ENCODE data around the gene LRIG1.

LRIG1 gene

GRCh38 chr3:66398228-66399025 is 102.4 kb downstream of the LRIG1 start:
- Histone ChIP-seq H3K27me3 (replicated peaks; ENCODE audit: control insufficient read depth, insufficient read depth, low read length, poor library complexity, severe bottlenecking) (no peaks in the 10 kb centered on the region), H3K4me1 (ENCODE audit: control insufficient read depth, insufficient read depth, low read length, poor library complexity, severe bottlenecking) (peaks cover 8% of the 10 kb centered on the region), H3K36me3 (ENCODE audit: control insufficient read depth, insufficient read depth, low read length) (peaks cover 47% of the 10 kb centered on the region), H3K27ac (ENCODE audit: insufficient read depth, low read length, poor library complexity, severe bottlenecking) (no peak overlapping the region), H3K9me3 (ENCODE audit: control insufficient read depth, low read length) (no peaks in the 10 kb centered on the region), H3K4me3 (ENCODE audit: insufficient read depth, low read depth, low read length, poor library complexity, severe bottlenecking) (no peak overlapping the region)
- no peak for DNase-seq

- no peak for DNase-seq
- H3K27ac ChIP-seq (ENCODE audit: insufficient read depth, low read length, poor library complexity, severe bottlenecking), result no peak overlapping the region
- peaks cover 42% of the 10 kb centered on the region for H3K36me3 ChIP-seq (ENCODE audit: control insufficient read depth, insufficient read depth, low read length)
- no peaks in the 10 kb centered on the region for H3K9me3 ChIP-seq (ENCODE audit: control insufficient read depth, low read length)
- peaks cover 13% of the 10 kb centered on the region for H3K4me1 ChIP-seq (ENCODE audit: control insufficient read depth, insufficient read depth, low read length, poor library complexity, severe bottlenecking)
- no peak overlapping the region for H3K4me3 ChIP-seq (ENCODE audit: insufficient read depth, low read depth, low read length, poor library complexity, severe bottlenecking)
- no peaks in the 10 kb centered on the region for H3K27me3 ChIP-seq (replicated peaks; ENCODE audit: control insufficient read depth, insufficient read depth, low read length, poor library complexity, severe bottlenecking)
These were observed 103.1 kb downstream of the LRIG1 start for GRCh38 chr3:66397745-66398144.

DNA sequence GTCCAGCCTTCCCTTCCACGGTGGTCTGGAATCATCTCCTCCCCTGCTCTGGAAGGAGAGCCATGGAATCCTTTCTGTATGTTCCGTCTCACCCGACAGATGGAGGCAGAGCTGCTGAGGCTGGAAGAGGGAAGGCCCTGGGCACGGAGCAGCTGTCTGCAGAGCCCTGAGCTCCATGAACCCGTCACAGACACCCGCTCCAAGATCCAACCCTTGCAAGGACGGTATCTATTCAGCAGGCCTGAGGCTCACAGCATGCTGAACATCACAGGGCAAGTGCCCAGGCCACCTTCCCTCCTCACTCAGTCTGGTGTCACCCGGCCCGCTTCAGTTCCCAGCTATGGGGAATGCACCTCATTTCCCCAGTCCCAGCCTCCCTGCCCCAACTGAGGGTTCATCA is 103.9 kb downstream of the LRIG1 start:
- no peaks in the 10 kb centered on the region for H3K27me3 ChIP-seq (replicated peaks; ENCODE audit: control insufficient read depth, insufficient read depth, low read length, poor library complexity, severe bottlenecking)
- H3K27ac ChIP-seq (ENCODE audit: insufficient read depth, low read length, poor library complexity, severe bottlenecking), result no peak overlapping the region
- no peak overlapping the region for H3K4me3 ChIP-seq (ENCODE audit: insufficient read depth, low read depth, low read length, poor library complexity, severe bottlenecking)
- no peak for DNase-seq
- no peaks in the 10 kb centered on the region for H3K9me3 ChIP-seq (ENCODE audit: control insufficient read depth, low read length)
- H3K36me3 ChIP-seq (ENCODE audit: control insufficient read depth, insufficient read depth, low read length), result peaks cover 38% of the 10 kb centered on the region
- peaks cover 22% of the 10 kb centered on the region for H3K4me1 ChIP-seq (ENCODE audit: control insufficient read depth, insufficient read depth, low read length, poor library complexity, severe bottlenecking)

DNA sequence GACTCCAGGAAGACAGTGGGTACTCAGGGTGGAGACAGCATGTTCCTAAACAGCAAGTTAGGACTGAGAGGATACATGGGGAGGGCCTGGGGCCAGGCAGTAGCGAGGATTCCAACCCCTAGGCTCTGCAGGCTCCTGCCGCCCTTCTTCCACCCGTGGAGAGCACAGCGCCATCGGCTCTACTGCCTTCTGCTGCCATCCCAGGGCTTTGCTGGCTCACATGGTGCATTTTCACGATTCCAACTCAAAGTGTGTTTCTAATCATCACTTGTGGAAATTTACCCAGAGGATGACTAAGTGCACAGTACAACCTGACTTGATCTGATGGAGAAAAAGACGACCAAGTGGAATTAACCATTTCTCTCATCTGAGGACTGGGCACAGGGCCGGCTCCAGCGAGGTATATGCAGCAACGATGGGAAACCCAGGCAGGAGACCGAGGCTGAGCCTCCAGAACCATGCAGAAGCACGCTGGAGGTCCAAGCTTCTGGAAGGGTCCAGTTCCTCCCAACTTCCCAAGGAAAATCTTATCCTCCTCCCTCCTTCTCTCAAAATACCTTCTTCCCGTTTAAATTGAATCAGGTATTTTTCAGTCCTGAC is 104.6 kb downstream of the LRIG1 start:
- peaks cover 24% of the 10 kb centered on the region for H3K4me1 ChIP-seq (ENCODE audit: control insufficient read depth, insufficient read depth, low read length, poor library complexity, severe bottlenecking)
- no peak overlapping the region for H3K4me3 ChIP-seq (ENCODE audit: insufficient read depth, low read depth, low read length, poor library complexity, severe bottlenecking)

DNA sequence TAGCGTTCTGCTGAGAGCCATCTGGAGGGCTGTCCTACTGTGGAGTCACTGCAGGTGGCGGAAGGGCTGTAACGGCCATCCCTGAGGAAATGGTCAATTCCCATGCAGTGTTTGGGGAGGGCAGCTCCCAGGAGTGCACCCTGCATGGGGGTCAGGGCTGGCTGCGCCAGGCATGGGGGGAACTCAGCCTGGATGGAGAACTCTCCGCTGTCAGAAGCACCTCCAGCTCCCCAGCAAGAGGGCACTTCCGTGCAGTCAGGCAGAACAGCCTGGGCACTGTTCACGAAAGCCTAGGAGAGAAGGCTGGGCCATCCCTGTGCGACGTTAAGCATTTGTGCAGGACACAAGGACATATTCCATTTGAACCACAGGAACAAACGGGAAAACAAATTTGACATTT is 105.2 kb downstream of the LRIG1 start:
- Histone ChIP-seq H3K4me1 (ENCODE audit: control insufficient read depth, insufficient read depth, low read length, poor library complexity, severe bottlenecking) (peaks cover 24% of the 10 kb centered on the region), H3K9me3 (ENCODE audit: control insufficient read depth, low read length) (no peaks in the 10 kb centered on the region), H3K4me3 (ENCODE audit: insufficient read depth, low read depth, low read length, poor library complexity, severe bottlenecking) (no peak overlapping the region), H3K27ac (ENCODE audit: insufficient read depth, low read length, poor library complexity, severe bottlenecking) (no peak overlapping the region), H3K36me3 (ENCODE audit: control insufficient read depth, insufficient read depth, low read length) (peaks cover 37% of the 10 kb centered on the region), H3K27me3 (replicated peaks; ENCODE audit: control insufficient read depth, insufficient read depth, low read length, poor library complexity, severe bottlenecking) (no peaks in the 10 kb centered on the region)
- DNase-seq, result no peak

More for the DNA sequence above, 104.6 kb downstream of the LRIG1 start:
- H3K9me3 ChIP-seq (ENCODE audit: control insufficient read depth, low read length), result no peaks in the 10 kb centered on the region
- peaks cover 38% of the 10 kb centered on the region for H3K36me3 ChIP-seq (ENCODE audit: control insufficient read depth, insufficient read depth, low read length)
- no peak for DNase-seq
- no peaks in the 10 kb centered on the region for H3K27me3 ChIP-seq (replicated peaks; ENCODE audit: control insufficient read depth, insufficient read depth, low read length, poor library complexity, severe bottlenecking)
- no peak overlapping the region for H3K27ac ChIP-seq (ENCODE audit: insufficient read depth, low read length, poor library complexity, severe bottlenecking)

DNA sequence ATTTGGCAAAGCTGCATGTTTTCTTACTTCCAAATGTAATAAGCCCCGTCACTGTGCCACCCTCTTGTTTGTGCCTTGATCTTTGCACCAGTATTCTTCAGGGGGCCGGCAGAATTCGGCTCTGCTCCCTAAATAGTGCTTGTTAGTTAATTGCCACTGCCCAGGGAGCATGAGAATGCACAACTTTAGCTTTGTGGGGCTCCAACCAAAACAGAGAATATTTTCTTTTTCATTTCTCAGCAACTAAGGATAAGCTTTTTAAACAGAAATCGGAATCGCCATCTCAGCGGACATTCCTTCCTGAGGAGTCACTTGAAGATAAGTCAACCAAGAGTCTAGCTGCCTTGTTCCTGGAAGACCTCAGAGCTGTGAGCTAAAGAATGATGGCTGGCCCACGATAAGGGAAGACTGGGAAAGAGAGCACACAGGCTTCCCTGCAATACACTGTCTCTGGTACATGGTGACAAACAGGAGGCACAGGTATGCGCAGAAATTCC is 106.0 kb downstream of the LRIG1 start:
- Histone ChIP-seq H3K27ac (ENCODE audit: insufficient read depth, low read length, poor library complexity, severe bottlenecking) (no peak overlapping the region), H3K9me3 (ENCODE audit: control insufficient read depth, low read length) (no peaks in the 10 kb centered on the region), H3K27me3 (replicated peaks; ENCODE audit: control insufficient read depth, insufficient read depth, low read length, poor library complexity, severe bottlenecking) (no peaks in the 10 kb centered on the region), H3K4me1 (ENCODE audit: control insufficient read depth, insufficient read depth, low read length, poor library complexity, severe bottlenecking) (peaks cover 26% of the 10 kb centered on the region), H3K4me3 (ENCODE audit: insufficient read depth, low read depth, low read length, poor library complexity, severe bottlenecking) (no peak overlapping the region), H3K36me3 (ENCODE audit: control insufficient read depth, insufficient read depth, low read length) (peaks cover 29% of the 10 kb centered on the region)
- no peak for DNase-seq

DNA sequence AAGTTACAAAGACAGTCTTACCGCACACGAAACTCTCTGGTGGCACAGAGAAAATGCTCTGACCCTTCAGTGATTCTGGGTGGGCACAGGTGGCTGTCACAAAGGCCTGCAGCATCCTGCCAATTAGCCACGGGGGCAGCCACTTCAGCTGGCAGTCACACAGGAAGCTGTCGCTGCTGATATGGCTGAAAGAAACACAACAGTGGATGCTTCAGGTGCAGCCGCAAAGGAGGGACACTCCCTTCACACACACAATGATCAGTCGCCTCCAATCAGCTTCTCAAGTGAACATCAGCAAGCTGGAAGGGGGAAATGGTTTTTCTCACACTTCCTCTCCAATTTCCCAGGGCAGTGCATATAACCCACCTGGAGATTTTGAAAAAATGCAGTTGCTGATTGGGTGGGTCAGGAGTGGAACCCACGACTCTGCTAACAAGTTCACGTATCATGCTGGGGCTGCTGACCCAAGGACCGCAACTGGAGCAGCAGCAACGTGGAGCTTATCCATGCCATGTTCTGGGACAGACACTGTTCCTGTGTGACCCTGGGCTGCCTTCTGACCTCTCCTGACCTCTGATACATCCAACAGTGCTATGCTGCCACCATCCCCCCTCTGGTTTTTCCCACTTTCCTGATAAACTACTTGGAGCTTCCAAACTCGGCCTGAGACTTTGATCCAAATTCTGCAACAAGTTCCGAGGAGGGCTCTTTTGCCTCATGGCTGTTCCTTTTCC is 106.6 kb downstream of the LRIG1 start:
- Histone ChIP-seq H3K4me1 (ENCODE audit: control insufficient read depth, insufficient read depth, low read length, poor library complexity, severe bottlenecking) (peaks cover 26% of the 10 kb centered on the region), H3K27me3 (replicated peaks; ENCODE audit: control insufficient read depth, insufficient read depth, low read length, poor library complexity, severe bottlenecking) (no peaks in the 10 kb centered on the region), H3K4me3 (ENCODE audit: insufficient read depth, low read depth, low read length, poor library complexity, severe bottlenecking) (peak overlapping the region; percentile 21), H3K27ac (ENCODE audit: insufficient read depth, low read length, poor library complexity, severe bottlenecking) (peak overlapping the region; percentile 43), H3K36me3 (ENCODE audit: control insufficient read depth, insufficient read depth, low read length) (peaks cover 29% of the 10 kb centered on the region), H3K9me3 (ENCODE audit: control insufficient read depth, low read length) (no peaks in the 10 kb centered on the region)
- peak; percentile 23 to 46 (median 43) for DNase-seq

DNA sequence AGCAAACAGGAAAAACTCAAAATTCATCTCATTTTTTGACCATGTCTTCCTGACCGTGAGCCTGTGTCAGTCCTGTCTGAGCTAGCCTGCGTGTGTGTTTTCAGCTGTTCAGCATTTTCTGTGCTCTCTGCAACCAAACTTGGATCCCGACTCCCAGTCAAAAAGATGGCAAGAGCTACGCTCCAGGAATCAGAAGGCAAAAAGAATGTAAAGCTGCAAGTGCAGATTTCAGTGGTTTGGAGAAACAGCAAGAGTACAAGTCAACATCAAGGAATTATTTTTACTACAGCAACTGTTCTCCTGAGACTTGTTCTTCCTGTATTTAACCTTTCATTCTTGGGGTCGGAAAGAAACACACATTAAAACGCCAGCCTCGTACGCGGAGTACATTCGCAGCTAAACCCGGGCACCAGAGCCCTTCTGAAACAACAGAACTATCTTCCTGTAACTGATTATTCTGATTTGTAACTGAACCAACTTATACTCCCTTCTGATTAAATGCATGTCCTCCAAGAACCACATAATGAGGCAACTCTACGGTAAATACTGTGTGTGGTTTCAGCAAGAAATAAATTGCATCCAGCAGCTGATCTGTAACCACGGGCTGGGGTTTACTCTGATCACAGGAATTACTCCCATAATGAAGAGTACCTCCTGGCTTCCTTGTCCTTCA is 107.4 kb downstream of the LRIG1 start:
- peaks cover 26% of the 10 kb centered on the region for H3K4me1 ChIP-seq (ENCODE audit: control insufficient read depth, insufficient read depth, low read length, poor library complexity, severe bottlenecking)
- no peak for DNase-seq
- no peaks in the 10 kb centered on the region for H3K27me3 ChIP-seq (replicated peaks; ENCODE audit: control insufficient read depth, insufficient read depth, low read length, poor library complexity, severe bottlenecking)
- peak overlapping the region; percentile 43 for H3K27ac ChIP-seq (ENCODE audit: insufficient read depth, low read length, poor library complexity, severe bottlenecking)
- peaks cover 29% of the 10 kb centered on the region for H3K36me3 ChIP-seq (ENCODE audit: control insufficient read depth, insufficient read depth, low read length)
- peak overlapping the region; percentile 21 for H3K4me3 ChIP-seq (ENCODE audit: insufficient read depth, low read depth, low read length, poor library complexity, severe bottlenecking)
- no peaks in the 10 kb centered on the region for H3K9me3 ChIP-seq (ENCODE audit: control insufficient read depth, low read length)

GRCh38 chr3:66392966-66393332 is 107.9 kb downstream of the LRIG1 start:
- H3K27me3 ChIP-seq (replicated peaks; ENCODE audit: control insufficient read depth, insufficient read depth, low read length, poor library complexity, severe bottlenecking), result no peaks in the 10 kb centered on the region
- H3K36me3 ChIP-seq (ENCODE audit: control insufficient read depth, insufficient read depth, low read length), result peaks cover 23% of the 10 kb centered on the region
- peak overlapping the region; percentile 43 for H3K27ac ChIP-seq (ENCODE audit: insufficient read depth, low read length, poor library complexity, severe bottlenecking)
- DNase-seq, result no peak
- H3K4me1 ChIP-seq (ENCODE audit: control insufficient read depth, insufficient read depth, low read length, poor library complexity, severe bottlenecking), result peaks cover 26% of the 10 kb centered on the region
- no peaks in the 10 kb centered on the region for H3K9me3 ChIP-seq (ENCODE audit: control insufficient read depth, low read length)
- H3K4me3 ChIP-seq (ENCODE audit: insufficient read depth, low read depth, low read length, poor library complexity, severe bottlenecking), result peak overlapping the region; percentile 21
